Naive B cell (primary cell): ENCODE measurements around the gene ITIH1. TPM values are rescaled to one million over a fixed set of nuclear protein-coding genes. Genes with fewer than 3 reads are reported as not detected.
"Not testable (repeated sequence)": the region's sequence is repeated elsewhere in the genome, so short reads cannot be mapped to it uniquely, and the experiment has no call there.

Experiments
- ATAC-seq, 2 donors: fragments of 150-1000 bp; cut with Tn5 transposase; 2 replicates each; pipeline ENCODE4 v1.10.0; 2021; ENCODE audit warnings: low read depth in 2 of 2, mild to moderate bottlenecking in 2 of 2, moderate library complexity in 2 of 2
- DNase-seq: peaks from one replicate; pipeline ENCODE4 v3.0.0; 2022
- H3K27ac Mint-ChIP-seq, 6 donors: one replicate each; pipeline ENCODE4 v1.8.0; 2020 to 2022; ENCODE audit warnings: mild to moderate bottlenecking in 6 of 6, mixed read lengths in 6 of 6, moderate library complexity in 5 of 6, inconsistent platforms in 2 of 6
- H3K27me3 Mint-ChIP-seq, 3 donors: one replicate each; pipeline ENCODE4 v1.8.0; 2021 to 2022; ENCODE audit warnings: mixed read lengths in 3 of 3, mild to moderate bottlenecking in 1 of 3
- H3K36me3 Mint-ChIP-seq, 2 donors: one replicate each; pipeline ENCODE4 v1.8.0; 2020 to 2022; ENCODE audit warnings: mixed read lengths in 2 of 2, inconsistent platforms in 1 of 2, mild to moderate bottlenecking in 1 of 2
- H3K4me1 Mint-ChIP-seq, 3 donors: one replicate each; pipeline ENCODE4 v1.8.0; 2020 to 2022; ENCODE audit warnings: mixed read lengths in 3 of 3, inconsistent platforms in 1 of 3, mild to moderate bottlenecking in 1 of 3, moderate library complexity in 1 of 3
- H3K4me3 Mint-ChIP-seq, 8 donors: one replicate each; pipeline ENCODE4 v1.8.0; 2020 to 2022; ENCODE audit warnings: mild to moderate bottlenecking in 8 of 8, mixed read lengths in 8 of 8, moderate library complexity in 8 of 8, inconsistent platforms in 2 of 8
- H3K9me3 Mint-ChIP-seq, 7 donors: one replicate each; pipeline ENCODE4 v1.8.0; 2020 to 2022; ENCODE audit warnings: mixed read lengths in 7 of 7, mild to moderate bottlenecking in 5 of 7, inconsistent platforms in 2 of 7, moderate library complexity in 1 of 7
- polyA plus RNA-seq, 6 donors: library from polyadenylated mRNA; unstranded; fragments of 300-500 nt; fragmentation: Illumina TruSeq; gene quantifications; one replicate each; pipeline ENCODE4 v1.2.3, GENCODE V29; 2021; ENCODE audit warnings: low read depth in 6 of 6

ITIH1 gene
- polyA plus RNA-seq, 6 donors from 2014 or later = 1.7 to 3.7 TPM; not detected in 4

DNA sequence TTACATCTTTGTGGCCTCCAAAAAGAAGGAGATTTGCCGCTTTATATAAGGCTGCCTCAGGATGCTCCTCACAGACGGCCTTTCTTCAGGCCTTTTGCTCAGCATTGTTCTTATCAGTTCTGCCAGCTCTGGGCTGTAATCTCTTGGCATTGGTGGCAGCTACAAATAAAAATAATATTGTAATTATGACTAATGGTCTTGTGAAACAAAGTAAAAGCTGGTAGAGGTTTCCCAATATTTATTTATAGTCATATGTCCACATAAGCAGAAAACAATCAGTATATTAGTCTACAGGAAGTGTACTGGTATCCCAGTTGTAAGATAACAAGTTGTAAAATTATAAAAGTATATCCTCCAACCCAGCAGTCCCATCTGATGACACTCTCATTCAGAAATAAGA is 13.9 kb upstream of the ITIH1 start:
- H3K4me1 Mint-ChIP-seq = no peaks in the 10 kb centered on the region
- no peaks in the 10 kb centered on the region for H3K9me3 Mint-ChIP-seq
- H3K36me3 Mint-ChIP-seq = peaks cover 5 to 35% of the 10 kb centered on the region in 2 donors
- H3K4me3 Mint-ChIP-seq = no peak overlapping the region
- ATAC-seq = no peak
- peak overlapping the region in 1 of 6 donors; percentile 49 for H3K27ac Mint-ChIP-seq
- no peak for DNase-seq
- no peaks in the 10 kb centered on the region for H3K27me3 Mint-ChIP-seq

DNA sequence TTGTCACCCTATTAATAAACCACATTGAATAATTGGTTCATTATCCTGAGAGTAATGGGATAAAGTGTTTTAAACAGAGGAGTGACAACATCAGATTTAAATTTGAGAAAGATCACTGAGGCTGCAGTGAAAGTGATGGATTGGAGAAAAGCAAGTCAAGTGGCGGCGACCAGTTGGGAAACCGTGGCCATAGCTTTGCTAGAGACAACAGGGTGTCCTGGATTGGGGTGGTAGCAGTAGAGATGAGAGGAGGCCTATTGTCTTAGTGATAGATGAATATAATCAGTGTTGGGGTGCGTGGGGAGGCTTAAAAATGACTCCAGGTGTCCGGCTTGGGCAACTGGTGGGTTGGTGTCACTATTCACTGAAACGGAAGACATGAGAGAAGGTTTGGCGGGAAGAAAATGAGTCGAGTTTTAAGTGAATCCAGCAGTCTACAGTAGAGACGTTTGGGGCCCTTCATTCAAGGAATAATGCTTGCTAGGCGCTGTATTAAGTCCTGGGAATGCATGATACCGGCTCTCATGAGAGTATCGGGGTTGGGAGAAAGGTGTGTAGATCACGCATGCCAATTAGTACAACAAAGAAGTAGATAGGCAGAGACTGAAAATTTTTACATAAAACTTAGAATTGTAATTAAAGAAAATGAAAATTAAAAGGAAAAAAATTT is 7.5 kb upstream of the ITIH1 start:
- H3K4me3 Mint-ChIP-seq = peak overlapping the region; percentile 80 to 98 (median 92)
- H3K27ac Mint-ChIP-seq = peak overlapping the region; percentile 1 to 94 (median 81)
- ATAC-seq (no peak), DNase-seq (no peak)
- peaks cover 16 to 22% (median 22%) of the 10 kb centered on the region in 3 donors for H3K4me1 Mint-ChIP-seq
- H3K9me3 Mint-ChIP-seq = no peaks in the 10 kb centered on the region
- no peaks in the 10 kb centered on the region for H3K27me3 Mint-ChIP-seq
- peaks cover 0 to 9% of the 10 kb centered on the region in 2 donors for H3K36me3 Mint-ChIP-seq

DNA sequence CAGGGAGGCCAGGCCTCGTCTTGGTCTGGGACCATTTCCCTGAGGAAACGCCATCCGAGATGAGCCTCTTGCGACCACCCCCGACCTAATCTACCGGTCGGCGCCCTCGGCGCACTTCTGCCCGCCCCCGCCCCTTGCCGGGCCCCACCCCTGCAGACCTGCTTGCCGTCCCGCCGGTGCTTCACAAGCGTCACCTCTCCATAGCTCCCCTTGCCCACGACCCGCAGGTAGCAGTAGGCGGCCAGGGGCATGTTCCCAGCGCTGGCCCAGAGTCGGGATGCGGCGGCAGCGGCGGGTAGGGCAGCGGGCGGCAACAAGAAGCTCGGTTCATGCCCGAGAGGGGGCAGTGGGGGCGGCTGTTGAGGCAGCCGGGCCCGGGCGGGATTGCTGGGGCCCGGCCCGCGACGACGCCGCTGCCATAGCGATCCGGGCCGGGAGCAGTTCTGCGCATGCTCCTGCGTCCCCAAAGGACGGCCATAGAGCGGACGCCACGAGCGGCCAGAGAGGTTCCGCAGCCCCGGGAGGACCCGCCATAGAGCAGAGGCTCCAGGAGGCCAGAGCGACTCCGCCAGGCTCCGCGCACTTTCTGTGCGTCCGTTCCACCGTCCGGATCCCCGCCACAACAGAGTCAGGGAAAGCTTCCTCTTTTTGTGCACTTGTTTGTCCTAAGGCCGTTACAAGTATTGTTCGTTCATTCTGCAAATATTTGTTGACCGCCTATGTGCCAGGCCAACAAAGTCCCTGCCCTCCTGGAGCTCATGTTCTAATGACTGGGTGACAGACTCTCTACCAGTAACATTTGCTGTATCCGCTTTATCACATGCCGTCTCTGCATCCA is 6.7 kb upstream of the ITIH1 start, which contains the start of gene NEK4:
Gene NEK4, minus strand, starts transcription at position 445 of the 838 bp plus-strand sequence. Its CDS starts 194 bp downstream, at position 251.
- H3K27ac Mint-ChIP-seq = peak within 1 kb of the TSS; percentile 91 to 96 (median 94)
- H3K4me3 Mint-ChIP-seq = peak within 1 kb of the TSS; percentile 80 to 98 (median 92)
- H3K27me3 Mint-ChIP-seq = no peaks in the 10 kb centered on the region
- ATAC-seq (peak; percentile 87 to 94), DNase-seq (peak; percentile 83)
- no peaks in the 10 kb centered on the region for H3K9me3 Mint-ChIP-seq
- peaks cover 0 to 5% of the 10 kb centered on the region in 2 donors for H3K36me3 Mint-ChIP-seq
- peaks cover 16 to 22% (median 22%) of the 10 kb centered on the region in 3 donors for H3K4me1 Mint-ChIP-seq

DNA sequence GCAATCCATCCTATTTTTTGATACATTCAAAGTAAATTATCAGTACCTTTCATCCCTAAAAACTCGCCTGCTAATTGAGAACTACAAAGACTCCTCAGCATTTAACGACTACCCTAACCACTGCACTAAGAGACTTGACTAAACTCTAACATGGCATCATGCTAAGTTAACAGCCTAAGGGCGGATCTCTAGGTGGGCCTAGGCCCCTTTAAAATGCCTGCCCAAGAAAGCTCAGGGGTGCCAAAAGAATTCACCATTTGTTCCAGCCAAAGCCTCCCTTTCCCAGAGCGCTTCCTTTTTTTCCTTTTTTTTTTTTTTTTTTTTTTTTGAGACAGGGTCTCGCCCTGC is 6.1 kb upstream of the ITIH1 start:
- no peaks in the 10 kb centered on the region for H3K9me3 Mint-ChIP-seq
- H3K4me3 Mint-ChIP-seq = peak overlapping the region; percentile 80 to 98 (median 92)
- no peak for DNase-seq
- peaks cover 0 to 4% of the 10 kb centered on the region in 2 donors for H3K36me3 Mint-ChIP-seq
- peak overlapping the region; percentile 91 to 96 (median 94) for H3K27ac Mint-ChIP-seq
- peaks cover 16 to 22% (median 22%) of the 10 kb centered on the region in 3 donors for H3K4me1 Mint-ChIP-seq
- ATAC-seq = no peak
- H3K27me3 Mint-ChIP-seq = no peaks in the 10 kb centered on the region

DNA sequence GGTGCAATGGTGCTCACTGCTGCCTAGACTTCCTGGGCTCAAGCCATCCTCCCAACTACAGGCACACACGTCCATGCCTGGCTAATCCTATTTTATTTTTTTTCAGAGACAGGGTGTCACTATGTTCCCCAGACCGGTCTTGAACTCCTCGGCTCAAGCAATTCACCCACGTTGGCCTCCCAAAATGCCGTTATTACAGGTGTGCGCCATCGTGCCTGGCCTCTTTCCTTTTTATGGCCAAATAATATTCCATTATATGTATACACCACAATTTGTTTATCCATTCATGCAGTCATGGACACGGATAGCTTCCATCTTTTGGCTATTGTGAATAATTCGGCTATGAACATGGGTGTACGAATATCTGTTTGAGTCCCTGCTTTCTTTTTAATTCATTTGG is 5.7 kb upstream of the ITIH1 start:
- Mint-ChIP-seq H3K9me3 (no peaks in the 10 kb centered on the region), H3K27me3 (no peaks in the 10 kb centered on the region), H3K4me1 (peaks cover 16 to 22% (median 22%) of the 10 kb centered on the region in 3 donors), H3K27ac (peak overlapping the region; percentile 91 to 96 (median 94)), H3K36me3 (peaks cover 0 to 4% of the 10 kb centered on the region in 2 donors), H3K4me3 (peak overlapping the region; percentile 70 to 98 (median 91))
- no peak for ATAC-seq
- DNase-seq = no peak

DNA sequence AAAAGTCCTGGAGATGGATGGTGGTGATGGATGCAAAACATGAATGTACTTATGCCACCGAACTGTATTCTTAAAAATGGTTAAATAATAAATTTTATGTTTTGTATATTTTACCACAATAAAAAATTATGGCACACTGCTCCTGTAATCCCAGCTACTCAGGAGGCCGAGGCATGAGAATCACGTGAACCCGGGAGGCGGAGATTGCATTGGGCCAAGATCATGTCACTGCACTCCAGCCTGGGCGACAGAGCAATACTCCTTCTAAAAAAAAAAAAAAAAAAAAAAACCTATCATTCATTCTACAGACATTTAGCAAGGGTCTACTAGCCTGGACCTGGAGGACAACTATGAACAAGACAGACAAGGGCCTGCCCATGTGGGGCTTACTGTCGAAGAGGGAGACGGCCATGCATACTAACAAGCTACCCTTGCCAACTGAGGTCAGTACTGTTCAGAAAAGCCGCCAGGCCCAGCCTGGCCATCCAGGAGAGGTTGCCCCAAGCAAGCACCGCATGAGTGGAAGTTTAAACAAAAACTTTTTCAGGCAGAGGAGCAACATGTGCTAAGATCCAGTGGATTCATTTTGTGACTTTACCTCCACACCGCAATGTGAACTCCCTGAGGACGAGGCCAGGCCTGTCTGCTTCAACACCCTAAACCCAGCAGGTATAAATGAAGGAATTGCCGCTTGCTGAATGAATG is 3.9 kb upstream of the ITIH1 start:
- Mint-ChIP-seq H3K27me3 (no peaks in the 10 kb centered on the region), H3K4me1 (peaks cover 16 to 24% (median 22%) of the 10 kb centered on the region in 3 donors), H3K4me3 (peak overlapping the region in 3 of 8 donors; percentile 20 to 45 (median 24)), H3K9me3 (no peaks in the 10 kb centered on the region), H3K36me3 (no peaks in the 10 kb centered on the region), H3K27ac (peak overlapping the region in 2 of 6 donors; percentile 15 to 78)
- ATAC-seq (no peak), DNase-seq (no peak)

DNA sequence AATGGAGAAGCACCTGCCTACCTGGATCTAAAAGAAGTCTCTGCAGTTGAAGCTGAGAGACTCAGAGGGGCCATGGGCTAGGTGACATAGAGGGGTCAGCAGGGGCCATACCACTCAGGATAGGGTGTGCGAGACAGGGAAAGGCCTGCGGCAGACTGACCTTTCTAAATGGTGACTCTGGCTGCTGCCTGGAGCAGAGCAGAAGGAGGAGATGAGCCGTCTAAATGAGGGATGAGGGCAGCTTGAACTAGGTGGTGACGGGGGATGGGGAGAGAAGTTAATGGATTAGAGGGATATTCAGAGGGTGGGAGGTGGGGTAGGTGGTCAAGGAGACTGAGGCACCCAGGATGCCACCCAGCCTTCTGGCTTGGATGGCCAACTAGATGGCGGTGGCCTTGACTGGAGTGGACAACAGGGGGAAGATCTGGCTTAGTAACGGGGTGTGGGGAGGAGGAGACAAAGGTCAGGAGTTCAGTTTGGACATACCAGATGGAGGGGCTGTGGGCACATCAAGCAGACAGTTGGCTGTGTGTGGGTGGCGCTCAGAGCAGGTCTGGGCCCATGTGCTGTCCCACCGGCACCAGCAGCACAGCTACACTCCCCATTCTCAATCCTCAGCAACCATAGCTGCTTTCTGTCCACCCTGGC is 3.2 kb upstream of the ITIH1 start:
- ATAC-seq = no peak
- Mint-ChIP-seq H3K36me3 (no peaks in the 10 kb centered on the region), H3K27ac (peak overlapping the region in 4 of 6 donors; percentile 11 to 84 (median 54)), H3K4me3 (peak overlapping the region in 1 of 8 donors; percentile 24), H3K4me1 (peaks cover 17 to 28% (median 24%) of the 10 kb centered on the region in 3 donors), H3K9me3 (no peaks in the 10 kb centered on the region), H3K27me3 (no peaks in the 10 kb centered on the region)
- DNase-seq = no peak

DNA sequence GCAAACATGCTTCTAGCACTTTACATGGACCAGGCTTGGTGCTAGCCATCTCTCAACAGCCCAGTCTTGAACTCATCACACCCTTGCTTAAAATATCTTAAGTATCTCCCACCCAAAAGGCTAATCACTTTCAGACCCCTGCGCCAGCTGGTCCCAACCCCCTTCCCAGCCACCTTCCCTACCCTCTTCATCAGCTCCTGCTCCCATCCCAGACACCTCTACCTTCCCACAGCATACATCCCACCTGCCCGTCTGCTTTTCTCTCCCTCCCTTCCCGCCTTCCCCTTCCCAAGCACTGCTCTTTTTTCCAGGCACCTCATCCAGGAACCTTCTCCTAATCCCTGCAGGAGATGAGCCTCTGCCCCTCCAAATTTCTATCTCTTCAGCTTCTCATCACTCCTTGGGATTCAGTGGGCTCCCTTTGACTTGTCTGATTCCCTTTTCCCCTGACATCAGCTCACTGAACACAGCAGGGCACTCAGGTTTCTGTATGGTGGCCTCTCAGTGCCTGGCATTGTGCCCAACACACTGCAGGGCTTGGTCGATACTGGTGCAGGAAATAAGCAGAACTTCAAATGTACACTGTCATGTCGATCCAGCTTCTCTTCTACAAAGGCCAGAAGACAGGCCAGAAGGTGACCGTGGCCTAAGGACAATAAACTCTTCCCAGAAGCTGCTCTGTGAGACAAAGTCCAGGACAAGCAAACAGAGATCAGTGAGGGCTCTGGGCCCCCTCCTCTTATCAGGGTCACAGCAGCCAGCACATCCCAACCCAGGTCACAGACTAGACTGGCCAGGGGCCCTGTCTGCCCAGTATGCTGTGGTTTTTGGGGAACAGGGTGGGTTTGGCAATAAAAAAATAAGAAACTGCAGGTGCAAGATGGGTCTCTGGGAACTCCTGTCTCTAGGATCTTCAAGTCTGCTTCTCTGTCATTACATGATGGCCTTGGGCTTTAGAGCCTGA is 2.2 kb upstream of the ITIH1 start:
- DNase-seq = no peak
- H3K27me3 Mint-ChIP-seq = no peaks in the 10 kb centered on the region
- H3K36me3 Mint-ChIP-seq = no peaks in the 10 kb centered on the region
- peak overlapping the region in 1 of 8 donors; percentile 10 for H3K4me3 Mint-ChIP-seq
- no peak for ATAC-seq
- peaks cover 15 to 28% (median 23%) of the 10 kb centered on the region in 3 donors for H3K4me1 Mint-ChIP-seq
- H3K27ac Mint-ChIP-seq = peak overlapping the region in 5 of 6 donors; percentile 36 to 92 (median 56)
- no peaks in the 10 kb centered on the region for H3K9me3 Mint-ChIP-seq

DNA sequence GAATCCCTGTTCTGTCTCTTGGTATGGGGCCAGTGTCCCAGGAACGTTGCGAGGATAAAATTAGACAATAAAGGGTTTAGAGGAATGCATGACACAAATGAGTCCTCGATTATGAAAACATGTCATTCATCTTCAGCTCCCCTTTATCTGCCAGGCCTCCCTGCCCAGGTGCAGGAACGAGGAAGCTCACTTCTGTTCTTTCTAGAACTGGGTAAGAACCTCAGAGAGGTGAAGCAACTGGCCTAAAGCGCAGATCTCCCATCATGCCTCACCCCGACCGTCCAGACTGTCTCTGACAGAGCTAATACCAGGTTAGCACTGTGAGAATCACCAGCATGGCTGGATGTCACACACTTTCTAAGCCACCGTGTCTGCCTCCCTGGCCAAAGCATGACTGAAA is 1.5 kb upstream of the ITIH1 start:
- ATAC-seq = no peak
- peaks cover 15 to 28% (median 22%) of the 10 kb centered on the region in 3 donors for H3K4me1 Mint-ChIP-seq
- H3K36me3 Mint-ChIP-seq = no peaks in the 10 kb centered on the region

DNA sequence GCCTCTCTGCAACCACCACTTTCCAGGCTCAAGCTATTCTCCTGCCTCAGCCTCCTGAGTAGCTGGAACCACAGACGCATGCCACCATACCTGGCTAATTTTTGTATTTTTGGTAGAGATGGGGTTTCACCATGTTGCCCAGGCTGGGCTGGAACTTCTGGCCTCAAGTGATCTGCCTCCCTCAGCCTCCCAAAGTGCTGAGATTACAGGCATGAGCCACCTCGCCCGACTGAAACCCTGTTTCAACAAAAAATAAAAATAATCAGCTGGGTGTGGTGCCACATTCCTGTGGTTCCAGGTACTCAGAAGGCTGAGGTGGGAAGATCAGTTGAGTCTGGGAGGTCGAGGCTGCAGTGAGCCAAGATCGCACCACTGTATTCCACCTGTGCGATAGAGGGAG is 913 bp upstream of the ITIH1 start:
- H3K4me3 Mint-ChIP-seq, ATAC-seq, H3K36me3 Mint-ChIP-seq, DNase-seq, H3K9me3 Mint-ChIP-seq, H3K27me3 Mint-ChIP-seq: not testable (repeated sequence)
- Mint-ChIP-seq H3K27ac (peak overlapping the region in 5 of 6 donors; percentile 36 to 92 (median 61)), H3K4me1 (peaks cover 15 to 28% (median 22%) of the 10 kb centered on the region in 3 donors)

More for the DNA sequence above, 1.5 kb upstream of the ITIH1 start:
- H3K27ac Mint-ChIP-seq = peak overlapping the region in 4 of 6 donors; percentile 36 to 92 (median 55)
- H3K27me3 Mint-ChIP-seq = no peaks in the 10 kb centered on the region
- H3K4me3 Mint-ChIP-seq = no peak overlapping the region
- H3K9me3 Mint-ChIP-seq = no peaks in the 10 kb centered on the region
- DNase-seq = no peak

DNA sequence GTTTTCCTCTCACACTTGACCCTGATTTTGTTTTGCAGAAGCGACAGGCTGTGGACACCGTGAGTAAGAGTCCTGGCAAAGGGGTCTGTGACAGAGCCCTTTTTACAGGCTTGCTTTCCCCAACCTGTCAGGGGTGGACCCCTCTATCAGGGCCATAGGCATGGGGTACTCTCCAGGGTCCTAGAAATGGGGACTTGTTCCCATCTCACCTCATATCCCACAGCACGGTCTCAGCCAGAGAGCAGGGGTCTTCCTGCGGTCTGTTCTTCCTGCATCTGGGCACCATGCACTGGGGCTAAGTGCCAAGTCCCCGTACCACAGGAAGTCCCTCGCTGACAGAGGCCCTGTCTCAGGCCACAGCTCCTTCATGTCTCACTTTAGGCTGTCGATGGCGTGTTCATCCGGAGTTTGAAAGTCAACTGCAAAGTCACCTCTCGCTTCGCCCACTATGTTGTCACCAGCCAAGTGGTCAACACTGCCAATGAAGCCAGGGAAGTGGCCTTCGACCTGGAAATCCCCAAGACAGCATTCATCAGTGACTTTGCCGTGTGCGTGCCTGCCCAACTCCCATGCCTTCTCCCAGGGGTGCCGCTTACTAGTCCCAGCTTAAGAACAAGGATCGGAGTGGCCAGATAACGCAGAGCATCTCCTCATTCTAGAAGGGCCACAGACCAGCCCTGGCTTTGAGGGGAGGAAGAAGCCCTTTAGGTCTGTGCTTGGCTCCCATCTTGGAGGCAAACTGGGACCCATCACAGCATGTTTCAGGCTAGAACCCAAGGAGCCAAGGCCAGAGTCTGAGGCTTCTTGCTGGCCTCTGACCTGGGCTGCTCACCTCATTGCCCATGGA is 783 bp downstream of the ITIH1 start:
- Mint-ChIP-seq H3K9me3 (no peaks in the 10 kb centered on the region), H3K4me3 (peak overlapping the region in 1 of 8 donors; percentile 28), H3K4me1 (peaks cover 16 to 26% (median 20%) of the 10 kb centered on the region in 3 donors), H3K36me3 (no peaks in the 10 kb centered on the region), H3K27me3 (no peaks in the 10 kb centered on the region), H3K27ac (peak overlapping the region in 5 of 6 donors; percentile 38 to 100 (median 98))
- DNase-seq (no peak), ATAC-seq (no peak)
